C4-2B (cell line): ENCODE results near the gene DNAL4.

Experiments
- ZFX ChIP-seq: fragments of 450-650 bp; IDR thresholded peaks from 2 replicates; pipeline ENCODE4 v1.6.1; 2017
- TF ChIP-seq, protein P1 (sequence below): fragments of 450-650 bp; conservative IDR thresholded peaks from 2 replicates; pipeline ENCODE4 v1.5.1; 2017; ENCODE audit warnings: mild to moderate bottlenecking

DNA sequence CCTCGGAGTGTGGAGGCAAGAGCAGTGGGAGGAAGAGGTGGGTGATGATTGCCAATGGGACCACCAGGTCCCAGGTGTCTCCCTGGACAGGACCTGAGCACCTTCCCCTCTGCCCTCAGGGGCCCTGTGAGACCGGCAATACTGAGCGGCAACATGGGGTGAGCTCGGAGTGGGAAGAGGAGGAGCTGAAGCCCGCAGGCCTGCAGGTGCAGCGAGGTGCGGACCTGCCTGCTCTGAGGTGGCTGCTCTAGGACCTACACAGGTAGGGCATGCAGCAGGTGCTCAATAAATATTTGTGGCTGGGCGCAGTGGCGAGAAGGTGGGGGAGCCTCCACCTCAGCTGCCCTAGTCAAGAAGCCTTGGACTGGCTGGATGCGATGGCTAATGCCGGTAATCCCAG lies 25.9 kb downstream of the DNAL4 start:
- TF ChIP-seq, protein P1, sequence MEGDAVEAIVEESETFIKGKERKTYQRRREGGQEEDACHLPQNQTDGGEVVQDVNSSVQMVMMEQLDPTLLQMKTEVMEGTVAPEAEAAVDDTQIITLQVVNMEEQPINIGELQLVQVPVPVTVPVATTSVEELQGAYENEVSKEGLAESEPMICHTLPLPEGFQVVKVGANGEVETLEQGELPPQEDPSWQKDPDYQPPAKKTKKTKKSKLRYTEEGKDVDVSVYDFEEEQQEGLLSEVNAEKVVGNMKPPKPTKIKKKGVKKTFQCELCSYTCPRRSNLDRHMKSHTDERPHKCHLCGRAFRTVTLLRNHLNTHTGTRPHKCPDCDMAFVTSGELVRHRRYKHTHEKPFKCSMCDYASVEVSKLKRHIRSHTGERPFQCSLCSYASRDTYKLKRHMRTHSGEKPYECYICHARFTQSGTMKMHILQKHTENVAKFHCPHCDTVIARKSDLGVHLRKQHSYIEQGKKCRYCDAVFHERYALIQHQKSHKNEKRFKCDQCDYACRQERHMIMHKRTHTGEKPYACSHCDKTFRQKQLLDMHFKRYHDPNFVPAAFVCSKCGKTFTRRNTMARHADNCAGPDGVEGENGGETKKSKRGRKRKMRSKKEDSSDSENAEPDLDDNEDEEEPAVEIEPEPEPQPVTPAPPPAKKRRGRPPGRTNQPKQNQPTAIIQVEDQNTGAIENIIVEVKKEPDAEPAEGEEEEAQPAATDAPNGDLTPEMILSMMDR: no peak
- TF ChIP-seq ZFX: no peak
